ENCODE measurements around the gene RAPGEF2. TPM values are rescaled to one million over a fixed set of nuclear protein-coding genes. Genes with fewer than 3 reads are reported as not detected.
"Not testable (repeated sequence)": the region's sequence is repeated elsewhere in the genome, so short reads cannot be mapped to it uniquely, and the experiment has no call there.

Gene RAPGEF2
- total RNA-seq, 2 experiments from 2014 or later: 15.8 to 20.4 TPM

DNA sequence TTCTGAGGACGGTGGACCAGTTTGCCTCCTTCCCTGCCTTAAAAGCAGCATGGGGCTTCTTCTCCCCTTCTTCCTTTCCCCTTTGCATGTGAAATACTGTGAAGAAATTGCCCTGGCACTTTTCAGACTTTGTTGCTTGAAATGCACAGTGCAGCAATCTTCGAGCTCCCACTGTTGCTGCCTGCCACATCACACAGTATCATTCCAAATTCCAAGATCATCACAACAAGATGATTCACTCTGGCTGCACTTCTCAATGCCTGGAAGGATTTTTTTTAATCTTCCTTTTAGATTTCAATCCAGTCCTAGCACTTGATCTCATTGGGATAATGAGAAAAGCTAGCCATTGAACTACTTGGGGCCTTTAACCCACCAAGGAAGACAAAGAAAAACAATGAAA lies 255.3 kb downstream of the RAPGEF2 start:
- no peaks in the 10 kb centered on the region for H3K9me3 Mint-ChIP-seq
- no peak overlapping the region for H3K27ac Mint-ChIP-seq
- no peaks in the 10 kb centered on the region for H3K4me1 Mint-ChIP-seq
- H3K36me3 Mint-ChIP-seq (ENCODE audit: low read depth): peaks cover 20% of the 10 kb centered on the region
- CTCF ChIA-PET: interaction anchor here (1.6 kb wide), 1 partner anchor 10 kb away, joined by 4 read pairs; no protein-coding TSS in a partner anchor
- H3K4me3 Mint-ChIP-seq: no peak overlapping the region
- DNase-seq: no peak
- no peaks in the 10 kb centered on the region for H3K27me3 Mint-ChIP-seq
- POLR2A ChIA-PET: no interaction called here

DNA sequence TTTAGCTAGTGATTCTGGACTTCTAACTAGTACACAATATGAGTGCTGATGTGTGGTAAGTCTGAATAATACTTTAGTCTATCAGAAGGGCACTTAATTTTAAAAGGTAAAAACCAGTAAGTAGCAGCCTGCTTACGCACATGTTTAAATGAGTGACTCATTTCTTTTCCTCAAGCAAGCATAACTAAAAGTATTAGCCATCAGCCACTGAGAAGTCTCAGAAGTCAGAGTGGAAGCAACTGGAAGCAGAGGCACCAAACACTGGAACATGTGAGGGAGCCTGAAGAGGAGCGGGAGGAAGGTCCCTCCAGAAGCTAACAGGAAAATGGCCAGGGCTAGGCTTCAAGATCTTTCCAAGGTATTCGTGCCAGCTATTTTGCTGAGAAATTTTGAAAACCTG lies 257.7 kb downstream of the RAPGEF2 start:
- CTCF ChIA-PET: no interaction called here

DNA sequence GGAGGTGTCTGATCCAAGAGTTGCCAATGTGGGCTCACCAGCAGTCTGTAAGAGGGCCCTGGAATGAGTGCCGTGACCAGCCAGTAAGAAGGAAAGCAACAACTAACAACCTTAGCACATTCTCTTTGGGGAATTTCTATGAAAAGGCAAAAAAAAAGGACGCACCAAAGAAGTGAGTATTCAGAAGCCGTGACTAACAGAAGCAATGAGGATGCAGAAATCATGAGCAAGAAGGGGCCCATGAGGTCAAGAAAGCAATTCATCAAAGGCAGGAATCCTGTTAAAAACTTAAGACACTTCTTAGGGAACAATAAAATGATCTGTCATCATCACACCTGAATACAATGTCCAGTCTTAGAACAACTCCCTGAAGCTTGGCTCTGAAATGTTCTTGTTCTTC lies 260.5 kb downstream of the RAPGEF2 start:
- ChIA-PET CTCF (no interaction called here), POLR2A (no interaction called here)
- Mint-ChIP-seq H3K36me3 (ENCODE audit: low read depth) (peaks cover 8% of the 10 kb centered on the region), H3K27ac (no peak overlapping the region), H3K4me1 (no peaks in the 10 kb centered on the region), H3K4me3 (no peak overlapping the region), H3K27me3 (peaks cover 6% of the 10 kb centered on the region), H3K9me3 (no peaks in the 10 kb centered on the region)
- DNase-seq: no peak

More for the DNA sequence above, 257.7 kb downstream of the RAPGEF2 start:
- Mint-ChIP-seq H3K36me3 (ENCODE audit: low read depth) (peaks cover 13% of the 10 kb centered on the region), H3K27me3 (no peaks in the 10 kb centered on the region), H3K4me3 (no peak overlapping the region), H3K27ac (no peak overlapping the region), H3K4me1 (no peaks in the 10 kb centered on the region), H3K9me3 (no peaks in the 10 kb centered on the region)
- POLR2A ChIA-PET: no interaction called here
- DNase-seq: no peak

DNA sequence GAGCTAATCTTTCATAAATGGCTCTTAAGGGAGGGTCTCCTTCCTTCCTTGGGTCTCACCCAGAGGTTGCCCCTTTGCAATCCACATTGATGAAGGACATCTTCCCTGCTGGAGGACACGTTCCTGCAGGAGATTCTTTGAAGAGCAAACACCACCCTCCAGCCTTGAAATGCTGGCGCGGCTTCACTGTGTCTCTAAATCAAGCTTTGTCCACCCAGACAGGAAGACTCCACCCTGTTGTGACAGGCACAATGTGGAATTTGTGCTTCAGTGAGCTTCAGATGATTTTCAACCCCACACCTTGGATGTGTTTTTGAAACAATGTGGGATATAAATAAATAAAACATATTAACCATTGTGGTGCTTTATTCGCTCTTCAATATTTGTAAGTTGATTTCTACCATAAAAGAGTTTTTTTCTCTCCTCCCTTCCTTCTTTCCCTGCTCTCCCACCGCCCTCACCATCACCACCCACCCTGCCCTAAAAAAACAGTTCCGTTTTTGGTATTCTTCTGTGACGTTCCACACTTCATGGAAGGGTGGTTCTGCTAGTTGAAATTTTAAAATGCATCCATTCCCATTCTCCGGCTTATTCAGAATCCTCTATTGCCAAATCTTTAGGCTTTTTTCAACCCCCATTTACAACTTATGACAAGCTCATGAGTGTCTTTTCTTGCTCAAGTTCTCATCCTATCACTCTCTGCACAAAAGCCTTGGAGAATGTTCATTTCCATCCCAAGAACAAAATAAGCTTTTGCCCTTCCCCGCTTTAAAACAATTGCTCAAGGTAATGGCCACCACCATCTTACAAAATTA lies 264.3 kb downstream of the RAPGEF2 start:
- H3K27me3 Mint-ChIP-seq: peaks cover 6% of the 10 kb centered on the region
- H3K27ac Mint-ChIP-seq: no peak overlapping the region
- no peak overlapping the region for H3K4me3 Mint-ChIP-seq
- H3K36me3 Mint-ChIP-seq (ENCODE audit: low read depth): peaks cover 3% of the 10 kb centered on the region
- no peaks in the 10 kb centered on the region for H3K4me1 Mint-ChIP-seq
- DNase-seq: no peak
- POLR2A ChIA-PET: no interaction called here
- H3K9me3 Mint-ChIP-seq: no peaks in the 10 kb centered on the region
- CTCF ChIA-PET: interaction anchor here (1.7 kb wide), 1 partner anchor 9 kb away, joined by 4 read pairs; no protein-coding TSS in a partner anchor

DNA sequence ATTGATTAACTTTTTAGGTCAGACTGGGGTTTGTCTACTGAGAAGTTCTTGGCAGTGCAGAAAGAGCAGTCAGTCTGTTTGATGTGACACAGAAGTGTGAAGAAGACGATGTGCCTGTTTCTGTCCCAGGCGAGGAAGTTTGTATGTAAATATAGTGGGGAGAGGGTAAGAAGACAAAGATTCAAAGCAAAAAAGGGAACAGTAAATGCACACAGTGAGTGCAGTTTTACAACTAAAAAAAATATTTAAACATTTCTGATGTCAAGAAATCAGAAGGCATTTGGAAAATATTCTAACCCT lies 264.9 kb downstream of the RAPGEF2 start:
- ChIA-PET CTCF (interaction anchor here (1.7 kb wide), 1 partner anchor 9 kb away, joined by 4 read pairs; no protein-coding TSS in a partner anchor), POLR2A (no interaction called here)
- H3K4me3 Mint-ChIP-seq: no peak overlapping the region
- H3K27ac Mint-ChIP-seq: no peak overlapping the region
- peaks cover 3% of the 10 kb centered on the region for H3K36me3 Mint-ChIP-seq (ENCODE audit: low read depth)
- H3K9me3 Mint-ChIP-seq: no peaks in the 10 kb centered on the region
- no peaks in the 10 kb centered on the region for H3K4me1 Mint-ChIP-seq
- no peak for DNase-seq
- H3K27me3 Mint-ChIP-seq: peaks cover 6% of the 10 kb centered on the region

DNA sequence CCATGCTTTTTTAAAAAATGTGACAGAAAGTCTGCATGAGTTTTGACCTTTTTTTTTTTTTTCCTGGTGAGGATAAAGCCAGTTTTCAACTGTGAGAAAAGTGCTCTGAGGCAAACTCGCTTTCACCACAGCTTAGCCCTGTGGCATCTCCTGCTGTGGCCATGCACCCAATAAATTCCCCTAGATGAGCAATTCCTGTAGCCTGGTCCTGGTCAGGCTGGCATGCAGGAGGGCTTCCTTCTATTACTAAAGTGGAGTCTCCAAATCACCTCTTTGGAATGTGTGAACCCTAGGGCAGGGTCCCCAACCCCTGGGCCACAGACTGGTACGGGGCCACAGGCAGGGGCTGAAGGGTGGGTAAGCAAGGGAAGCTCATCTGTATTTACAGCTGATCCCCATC lies 265.4 kb downstream of the RAPGEF2 start:
- ChIA-PET POLR2A (no interaction called here), CTCF (interaction anchor here (1.7 kb wide), 1 partner anchor 10 kb away, joined by 4 read pairs; no protein-coding TSS in a partner anchor)
- DNase-seq: no peak
- Mint-ChIP-seq H3K36me3 (ENCODE audit: low read depth) (peaks cover under 1% of the 10 kb centered on the region), H3K4me3 (no peak overlapping the region), H3K27ac (no peak overlapping the region), H3K27me3 (peaks cover 6% of the 10 kb centered on the region), H3K9me3 (no peaks in the 10 kb centered on the region), H3K4me1 (no peaks in the 10 kb centered on the region)

DNA sequence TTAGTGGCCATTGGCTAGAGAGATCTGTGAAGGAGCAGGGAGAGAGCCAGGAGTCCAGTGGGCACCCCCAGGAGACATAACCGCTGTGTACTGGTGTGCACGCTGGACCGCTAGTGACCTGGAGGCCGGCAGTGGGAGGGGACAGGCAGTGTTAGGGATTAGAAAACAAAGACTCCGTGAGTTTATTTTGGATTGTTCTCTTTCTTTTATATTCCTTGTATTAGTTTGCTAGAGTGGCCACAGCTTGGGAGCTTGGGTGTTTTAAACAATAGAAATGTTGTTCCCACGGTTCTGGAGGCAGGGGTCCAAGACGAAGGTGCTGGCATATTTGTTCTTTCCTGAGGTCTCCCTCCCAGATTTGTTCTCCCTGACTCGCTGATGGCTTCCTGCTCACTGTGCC lies 266.4 kb downstream of the RAPGEF2 start:
- ChIA-PET CTCF (no interaction called here), POLR2A (no interaction called here)
- Mint-ChIP-seq H3K36me3 (ENCODE audit: low read depth) (no peaks in the 10 kb centered on the region), H3K9me3 (no peaks in the 10 kb centered on the region), H3K4me3 (no peak overlapping the region), H3K4me1 (no peaks in the 10 kb centered on the region), H3K27me3 (peaks cover 6% of the 10 kb centered on the region), H3K27ac (no peak overlapping the region)
- no peak for DNase-seq

DNA sequence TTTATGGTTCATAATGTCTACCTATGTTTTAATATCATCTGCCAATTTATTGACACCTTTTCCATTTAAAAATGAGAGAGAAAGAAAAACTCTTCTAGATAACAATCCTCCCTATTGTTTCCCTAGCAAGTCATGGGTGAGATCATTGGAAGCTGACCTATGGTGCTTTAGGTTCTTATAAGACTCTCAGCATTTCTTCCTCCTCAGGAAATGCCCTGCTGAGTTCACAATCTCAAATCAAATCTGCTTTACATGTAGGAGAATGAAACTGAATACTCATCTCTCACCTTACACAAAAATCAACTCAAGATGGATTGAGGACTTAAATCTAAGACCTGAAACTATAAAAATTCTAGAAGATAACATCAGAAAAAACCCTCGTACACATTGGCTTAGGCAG lies 267.4 kb downstream of the RAPGEF2 start:
- H3K27ac Mint-ChIP-seq: no peak overlapping the region
- peaks cover 6% of the 10 kb centered on the region for H3K27me3 Mint-ChIP-seq
- H3K9me3 Mint-ChIP-seq: no peaks in the 10 kb centered on the region
- POLR2A ChIA-PET: no interaction called here
- H3K4me3 Mint-ChIP-seq: no peak overlapping the region
- no peak for DNase-seq
- H3K36me3 Mint-ChIP-seq (ENCODE audit: low read depth): no peaks in the 10 kb centered on the region
- no peaks in the 10 kb centered on the region for H3K4me1 Mint-ChIP-seq
- CTCF ChIA-PET: no interaction called here

DNA sequence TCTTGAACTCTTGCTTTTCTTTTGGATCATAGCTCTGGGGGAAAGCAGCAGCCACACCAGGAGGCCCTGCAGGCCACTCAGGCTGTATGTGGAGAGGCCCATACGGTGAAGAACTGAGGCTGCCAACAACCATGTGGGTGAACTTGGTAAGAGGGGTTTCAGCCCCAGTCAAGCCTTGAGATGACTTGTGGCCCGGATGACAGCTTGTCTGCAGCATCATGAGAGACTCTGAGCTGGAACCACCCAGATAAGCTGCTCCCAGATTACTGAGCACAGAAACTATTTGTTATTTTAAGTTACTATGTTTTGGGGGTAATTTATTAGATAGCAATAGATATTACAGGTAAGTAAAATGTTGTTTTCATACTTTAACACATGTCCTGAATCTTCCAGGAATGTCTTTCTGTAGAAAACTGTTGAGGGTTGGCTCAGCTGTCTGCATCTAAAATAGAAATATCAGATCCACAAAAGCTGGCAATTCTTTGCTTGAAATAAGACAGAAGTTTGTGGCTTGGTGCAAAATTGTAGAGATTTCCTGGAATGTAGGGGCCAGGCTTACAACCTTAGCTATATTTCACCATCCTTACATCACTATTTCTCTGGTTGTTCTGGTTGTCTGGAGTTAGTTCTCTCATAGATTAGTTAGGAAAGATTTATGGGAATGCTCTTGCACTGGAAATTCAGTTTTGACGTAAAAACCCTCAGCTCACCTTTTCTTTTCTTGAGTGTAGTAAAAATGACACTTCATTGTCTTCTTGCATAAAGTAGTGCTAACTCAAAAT lies 272.1 kb downstream of the RAPGEF2 start:
- no peak overlapping the region for H3K4me3 Mint-ChIP-seq
- ChIA-PET POLR2A (no interaction called here), CTCF (no interaction called here)
- DNase-seq: no peak
- no peaks in the 10 kb centered on the region for H3K36me3 Mint-ChIP-seq (ENCODE audit: low read depth)
- H3K9me3 Mint-ChIP-seq: peaks cover 2% of the 10 kb centered on the region
- peaks cover 3% of the 10 kb centered on the region for H3K27me3 Mint-ChIP-seq
- no peak overlapping the region for H3K27ac Mint-ChIP-seq
- no peaks in the 10 kb centered on the region for H3K4me1 Mint-ChIP-seq

DNA sequence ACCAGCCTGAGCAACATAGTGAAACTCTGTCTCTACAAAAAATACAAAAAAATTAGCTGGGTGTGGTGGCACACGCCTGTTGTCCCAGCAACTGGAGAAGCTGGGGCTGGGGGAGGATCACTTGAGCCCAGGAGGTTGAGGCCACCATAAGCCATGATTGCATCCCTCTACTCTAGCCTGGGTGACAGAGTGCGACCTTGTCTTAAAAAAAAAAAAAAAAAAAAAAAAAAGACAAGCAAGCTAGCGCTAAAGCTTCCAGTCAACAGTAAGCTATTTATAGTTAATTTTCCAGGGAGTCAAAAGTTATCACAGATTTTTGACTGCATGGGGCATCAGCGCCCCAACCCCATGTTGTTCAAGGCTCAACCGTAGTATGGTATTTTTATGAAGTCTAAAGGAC lies 273.4 kb downstream of the RAPGEF2 start:
- ChIA-PET POLR2A (no interaction called here), CTCF (no interaction called here)
- no peak overlapping the region for H3K4me3 Mint-ChIP-seq
- DNase-seq: no peak
- peaks cover 4% of the 10 kb centered on the region for H3K27me3 Mint-ChIP-seq
- H3K4me1 Mint-ChIP-seq: no peaks in the 10 kb centered on the region
- no peak overlapping the region for H3K27ac Mint-ChIP-seq
- no peaks in the 10 kb centered on the region for H3K36me3 Mint-ChIP-seq (ENCODE audit: low read depth)
- H3K9me3 Mint-ChIP-seq: peaks cover 2% of the 10 kb centered on the region

DNA sequence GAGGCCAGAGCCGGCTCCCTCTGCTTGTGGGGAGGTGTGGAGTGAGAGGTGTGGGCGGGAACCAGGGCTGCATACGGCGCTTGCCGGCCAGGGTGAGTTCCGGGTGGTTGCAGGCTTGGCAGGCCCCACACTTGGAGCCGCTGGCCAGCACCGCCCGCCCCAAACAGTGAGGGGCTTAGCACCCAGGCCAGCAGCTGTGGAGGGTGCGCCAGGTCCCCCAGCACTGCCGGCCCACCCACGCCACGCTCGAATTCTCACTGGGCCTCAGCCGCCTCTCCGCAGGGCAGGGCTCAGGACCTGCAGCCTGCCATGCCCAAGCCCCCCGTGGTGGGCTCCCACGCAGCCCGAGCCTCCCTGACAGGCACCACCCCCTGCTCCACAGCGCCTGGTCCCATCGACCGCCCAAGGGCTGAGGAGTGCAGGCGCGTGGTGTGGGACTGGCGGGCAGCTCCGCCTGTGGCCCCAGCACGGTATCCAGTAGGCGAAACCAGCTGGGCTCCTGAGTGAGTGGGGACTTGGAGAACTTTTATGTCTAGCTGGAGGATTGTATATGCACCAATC lies 275.3 kb downstream of the RAPGEF2 start:
- peaks cover 2% of the 10 kb centered on the region for H3K9me3 Mint-ChIP-seq
- no peaks in the 10 kb centered on the region for H3K36me3 Mint-ChIP-seq (ENCODE audit: low read depth)
- H3K4me1 Mint-ChIP-seq: no peaks in the 10 kb centered on the region
- H3K27ac Mint-ChIP-seq: no peak overlapping the region
- ChIA-PET CTCF (no interaction called here), POLR2A (no interaction called here)
- no peak overlapping the region for H3K4me3 Mint-ChIP-seq
- peaks cover 4% of the 10 kb centered on the region for H3K27me3 Mint-ChIP-seq
- no peak for DNase-seq

DNA sequence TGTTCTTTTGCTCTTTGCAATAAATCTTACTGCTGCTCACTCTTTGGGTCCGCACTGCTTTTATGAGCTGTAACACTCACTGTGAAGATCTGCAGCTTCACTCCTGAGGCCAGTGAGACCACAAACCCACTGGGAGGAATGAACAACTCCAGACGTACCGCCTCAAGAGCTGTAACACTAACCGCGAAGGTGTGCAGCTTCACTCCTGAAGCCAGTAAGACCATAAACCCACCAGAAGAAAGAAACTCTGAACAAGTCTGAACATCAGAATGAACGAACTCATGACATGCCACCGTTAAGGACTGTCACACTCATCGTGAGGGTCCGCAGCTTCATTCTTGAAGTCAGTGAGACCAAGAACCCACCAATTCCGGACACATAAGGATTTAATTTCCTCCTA lies 276.2 kb downstream of the RAPGEF2 start:
- DNase-seq; H3K36me3 Mint-ChIP-seq (ENCODE audit: low read depth); H3K4me3 Mint-ChIP-seq; POLR2A ChIA-PET; CTCF ChIA-PET; H3K4me1 Mint-ChIP-seq; H3K27me3 Mint-ChIP-seq; H3K9me3 Mint-ChIP-seq; H3K27ac Mint-ChIP-seq: not testable (repeated sequence)

DNA sequence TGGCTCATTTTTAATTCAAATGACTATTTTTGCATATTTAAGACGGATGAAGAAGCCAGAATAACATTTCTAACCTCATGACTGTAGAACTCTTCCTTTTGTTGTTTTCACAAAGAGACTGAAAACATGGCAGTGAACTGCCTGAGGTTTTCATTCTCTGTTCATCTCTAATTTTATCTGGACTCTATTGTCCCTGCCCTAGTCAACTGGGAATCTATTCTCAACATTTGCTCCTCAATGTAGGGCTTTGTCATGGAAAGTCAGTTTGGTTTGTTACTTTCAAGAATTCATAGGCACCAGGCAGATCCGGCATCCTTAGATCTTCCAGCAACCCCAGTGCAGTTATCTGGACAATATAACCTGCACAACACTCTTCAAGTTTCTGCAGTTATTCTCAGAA lies 277.0 kb downstream of the RAPGEF2 start:
- no peak overlapping the region for H3K27ac Mint-ChIP-seq
- CTCF ChIA-PET: no interaction called here

More for the DNA sequence above, 277.0 kb downstream of the RAPGEF2 start:
- no peak for DNase-seq
- peaks cover 4% of the 10 kb centered on the region for H3K27me3 Mint-ChIP-seq
- H3K4me1 Mint-ChIP-seq: no peaks in the 10 kb centered on the region
- no peak overlapping the region for H3K4me3 Mint-ChIP-seq
- no peaks in the 10 kb centered on the region for H3K36me3 Mint-ChIP-seq (ENCODE audit: low read depth)
- H3K9me3 Mint-ChIP-seq: peaks cover 2% of the 10 kb centered on the region
- POLR2A ChIA-PET: no interaction called here
